ENCODE measurements around the gene SAV1. TPM values are rescaled to one million over a fixed set of nuclear protein-coding genes. Genes with fewer than 3 reads are reported as not detected.

The SAV1 gene
- total and polyA plus RNA-seq, 2 of the 8 experiments (the other 6 are each of a cell fraction or from before 2014, with no cell fraction given): 15.9 to 78.3 TPM

- no peak overlapping the region for H2BK12ac ChIP-seq (ENCODE audit: low read depth, low read length)
- H2AFZ ChIP-seq (ENCODE audit: low read length): no peak overlapping the region
- no peaks in the 10 kb centered on the region for H3K79me2 ChIP-seq (ENCODE audit: control insufficient read depth in 1 of 2, insufficient read depth in 2 of 2, low read length in 2 of 2)
- CTCF ChIA-PET (ENCODE audit: partially characterized antibody): interaction anchor here (0.8 to 2.3 kb wide), 5 partner anchors 9 to 92 kb away, joined by 3 to 12 read pairs (median 3); no protein-coding TSS in a partner anchor
- no peak overlapping the region for H2BK120ac ChIP-seq (replicated peaks; ENCODE audit: low read depth, low read length)
- FAIRE-seq (no peak), DNase-seq (ENCODE audit: low read depth in 1 of 2, low spot score in 2 of 2) (no peak)
- H3K36me3 ChIP-seq (ENCODE audit: control insufficient read depth in 2 of 4, insufficient read depth in 4 of 4, low read length in 3 of 4): no peaks in the 10 kb centered on the region
- H3K9ac ChIP-seq (replicated peaks in 1 of 4; ENCODE audit: extremely low read depth in 1 of 4, low read depth in 3 of 4, low read length in 3 of 4): no peak overlapping the region
- H2BK5ac ChIP-seq (ENCODE audit: low read depth, low read length): no peak overlapping the region
- no peak overlapping the region for H3K14ac ChIP-seq (ENCODE audit: insufficient read length)
- no peak overlapping the region for H4K5ac ChIP-seq (ENCODE audit: insufficient read length, low read depth, low read length)
- no peak overlapping the region for H3K4me3 ChIP-seq (ENCODE audit: extremely low read depth in 1 of 4, insufficient read depth in 2 of 4, low read depth in 3 of 4, low read length in 4 of 4)
- no peak overlapping the region for H3K4ac ChIP-seq (replicated peaks; ENCODE audit: insufficient read length, low read depth, low read length)
- no peak overlapping the region for H4K8ac ChIP-seq (ENCODE audit: extremely low read depth, insufficient read depth, low read length)
- H3K4me2 ChIP-seq (ENCODE audit: insufficient read depth in 1 of 2, low read depth in 2 of 2, low read length in 2 of 2): no peak overlapping the region
- no peaks in the 10 kb centered on the region for H4K20me1 ChIP-seq (replicated peaks in 1 of 2; ENCODE audit: control insufficient read depth in 1 of 2, insufficient read depth in 2 of 2, low read length in 2 of 2)
- no peaks in the 10 kb centered on the region for H3K27me3 ChIP-seq (replicated peaks in 1 of 4; ENCODE audit: control insufficient read depth in 3 of 4, extremely low read depth in 1 of 4, insufficient read depth in 3 of 4, low read length in 3 of 4)
- no peaks in the 10 kb centered on the region for H3K9me3 ChIP-seq (ENCODE audit: insufficient read depth in 2 of 2, low read depth in 1 of 2, low read length in 1 of 2)
- no peak overlapping the region for H3K56ac ChIP-seq (replicated peaks; ENCODE audit: insufficient read length, low read depth, low read length)
- H4K91ac ChIP-seq (replicated peaks; ENCODE audit: insufficient read length, low read length): no peak overlapping the region
- no peaks in the 10 kb centered on the region for H3K23me2 ChIP-seq (ENCODE audit: low read depth, low read length)
- no peaks in the 10 kb centered on the region for H3K79me1 ChIP-seq (ENCODE audit: low read depth, low read length)
- H3K4me1 ChIP-seq (replicated peaks in 1 of 4; ENCODE audit: control insufficient read depth in 3 of 4, insufficient read depth in 4 of 4, low read length in 3 of 4): no peaks in the 10 kb centered on the region
- H3K18ac ChIP-seq (ENCODE audit: extremely low read depth, low read length): no peak overlapping the region
- H3K23ac ChIP-seq (ENCODE audit: insufficient read length): no peak overlapping the region
- 94% methylated on average over 3 of the region's 3 CpGs; no CpG with 5 or more reads in 1 of the 2 experiments for WGBS, 2 experiments (ENCODE audit: extremely low coverage in 1 of 2, insufficient coverage in 1 of 2, insufficient read length in 1 of 2, insufficient replicate concordance in 2 of 2, low coverage in 1 of 2, low lambda C conversion rate in 2 of 2, missing lambda C conversion rate in 1 of 2)
- no peak for TF ChIP-seq TAF1 (IDR thresholded peaks at IDR 0.05; ENCODE audit: low read depth, low read length)
- no peak for TF ChIP-seq NRF1 (IDR thresholded peaks at IDR 0.05; ENCODE audit: low read depth, low read length)
- H2AK5ac ChIP-seq (ENCODE audit: low read depth, low read length): no peak overlapping the region
- H3K27ac ChIP-seq (ENCODE audit: low read depth, low read length): no peak overlapping the region
- POLR2A ChIA-PET (ENCODE audit: partially characterized antibody): no interaction called here
- no peak overlapping the region for H2BK20ac ChIP-seq (ENCODE audit: low read length)
- H2BK15ac ChIP-seq (ENCODE audit: low read length): no peak overlapping the region
These were observed 42.9 kb upstream of the SAV1 start for GRCh38 chr14:50711043-50711442.

Data from H1 (cell line).